ENCODE measurements around the gene FAM174B. TPM values are rescaled to one million over a fixed set of nuclear protein-coding genes. Genes with fewer than 3 reads are reported as not detected.

FAM174B gene
- total RNA-seq, 1 donor = 5.1 TPM

DNA sequence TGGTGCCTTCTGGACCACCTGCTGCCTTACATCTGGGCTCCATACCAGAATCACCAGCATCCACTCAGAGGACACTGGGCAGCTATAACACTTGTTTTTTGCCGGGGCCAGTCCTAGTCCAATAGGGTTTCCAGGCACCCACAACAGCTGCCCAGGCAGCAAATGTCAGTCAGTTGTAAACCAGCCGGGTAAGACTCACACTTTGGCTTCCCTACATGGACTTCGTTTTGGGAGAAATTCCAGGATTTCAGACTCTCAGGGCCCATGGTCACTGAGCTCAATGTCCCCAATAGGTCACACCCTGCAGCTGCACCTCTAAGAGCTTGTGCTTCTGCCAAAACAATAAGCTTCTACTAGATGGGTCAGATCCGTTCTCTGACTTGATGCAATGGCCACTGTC, 83.8 kb downstream of the FAM174B start:
- no peak for DNase-seq (ENCODE audit: insufficient read length, low spot score, missing footprints)

DNA sequence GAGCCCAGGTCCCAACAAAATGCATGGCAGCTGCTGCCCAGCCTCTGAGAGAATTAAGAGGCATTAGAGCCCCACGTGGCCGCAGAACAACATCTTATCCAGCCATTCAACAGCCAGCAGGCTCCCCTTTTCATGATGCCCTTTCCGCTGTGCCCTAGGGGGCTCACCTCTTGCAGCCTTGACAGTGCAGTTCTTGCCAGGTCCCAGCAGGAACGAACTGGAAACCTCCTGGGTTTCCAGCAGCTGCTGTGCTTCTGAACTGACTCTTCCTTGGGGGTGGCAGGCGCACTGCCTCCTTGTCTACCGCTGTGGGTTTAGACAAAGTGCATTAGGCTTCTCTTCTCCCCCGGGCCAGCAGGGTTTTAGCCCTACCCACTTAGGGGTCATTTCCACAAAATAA, 85.2 kb downstream of the FAM174B start:
- no peaks in the 10 kb centered on the region for H3K27me3 ChIP-seq (ENCODE audit: insufficient read depth, low read length)
- no peak overlapping the region for H3K4me3 ChIP-seq (ENCODE audit: insufficient read depth, low read length)
- no peak overlapping the region for H3K27ac ChIP-seq (ENCODE audit: low read depth, low read length)
- no peak overlapping the region for H3K4me2 ChIP-seq (ENCODE audit: insufficient read depth, low read length)
- no peaks in the 10 kb centered on the region for H3K36me3 ChIP-seq (ENCODE audit: insufficient read depth, low read length)
- no peaks in the 10 kb centered on the region for H3K4me1 ChIP-seq (ENCODE audit: insufficient read depth, low read length)
- no peaks in the 10 kb centered on the region for H3K9me3 ChIP-seq (ENCODE audit: low read depth, low read length)
- TF ChIP-seq, protein P1, sequence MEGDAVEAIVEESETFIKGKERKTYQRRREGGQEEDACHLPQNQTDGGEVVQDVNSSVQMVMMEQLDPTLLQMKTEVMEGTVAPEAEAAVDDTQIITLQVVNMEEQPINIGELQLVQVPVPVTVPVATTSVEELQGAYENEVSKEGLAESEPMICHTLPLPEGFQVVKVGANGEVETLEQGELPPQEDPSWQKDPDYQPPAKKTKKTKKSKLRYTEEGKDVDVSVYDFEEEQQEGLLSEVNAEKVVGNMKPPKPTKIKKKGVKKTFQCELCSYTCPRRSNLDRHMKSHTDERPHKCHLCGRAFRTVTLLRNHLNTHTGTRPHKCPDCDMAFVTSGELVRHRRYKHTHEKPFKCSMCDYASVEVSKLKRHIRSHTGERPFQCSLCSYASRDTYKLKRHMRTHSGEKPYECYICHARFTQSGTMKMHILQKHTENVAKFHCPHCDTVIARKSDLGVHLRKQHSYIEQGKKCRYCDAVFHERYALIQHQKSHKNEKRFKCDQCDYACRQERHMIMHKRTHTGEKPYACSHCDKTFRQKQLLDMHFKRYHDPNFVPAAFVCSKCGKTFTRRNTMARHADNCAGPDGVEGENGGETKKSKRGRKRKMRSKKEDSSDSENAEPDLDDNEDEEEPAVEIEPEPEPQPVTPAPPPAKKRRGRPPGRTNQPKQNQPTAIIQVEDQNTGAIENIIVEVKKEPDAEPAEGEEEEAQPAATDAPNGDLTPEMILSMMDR (IDR thresholded peaks at IDR 0.05; ENCODE audit: extremely low read depth, low read depth, low read length) = no peak
- DNase-seq (ENCODE audit: insufficient read length, low spot score, missing footprints) = no peak
- H3K79me2 ChIP-seq (ENCODE audit: insufficient read depth, low read length) = no peaks in the 10 kb centered on the region
- H2AFZ ChIP-seq (ENCODE audit: low read length) = no peak overlapping the region
- H4K20me1 ChIP-seq (ENCODE audit: insufficient read depth, low read length) = no peaks in the 10 kb centered on the region

More for the DNA sequence above, 83.8 kb downstream of the FAM174B start:
- no peaks in the 10 kb centered on the region for H3K9me3 ChIP-seq (ENCODE audit: low read depth, low read length)
- H3K27me3 ChIP-seq (ENCODE audit: insufficient read depth, low read length) = no peaks in the 10 kb centered on the region
- H3K36me3 ChIP-seq (ENCODE audit: insufficient read depth, low read length) = no peaks in the 10 kb centered on the region
- no peak overlapping the region for H2AFZ ChIP-seq (ENCODE audit: low read length)
- H3K27ac ChIP-seq (ENCODE audit: low read depth, low read length) = no peak overlapping the region
- no peaks in the 10 kb centered on the region for H4K20me1 ChIP-seq (ENCODE audit: insufficient read depth, low read length)
- no peaks in the 10 kb centered on the region for H3K79me2 ChIP-seq (ENCODE audit: insufficient read depth, low read length)
- TF ChIP-seq, protein P1 (IDR thresholded peaks at IDR 0.05; ENCODE audit: extremely low read depth, low read depth, low read length) = no peak
- no peak overlapping the region for H3K4me2 ChIP-seq (ENCODE audit: insufficient read depth, low read length)
- H3K4me1 ChIP-seq (ENCODE audit: insufficient read depth, low read length) = no peaks in the 10 kb centered on the region
- no peak overlapping the region for H3K4me3 ChIP-seq (ENCODE audit: insufficient read depth, low read length)

GRCh38 chr15:92569778-92570177, 85.8 kb downstream of the FAM174B start:
- Histone ChIP-seq H2AFZ (ENCODE audit: low read length) (no peak overlapping the region), H3K4me1 (ENCODE audit: insufficient read depth, low read length) (no peaks in the 10 kb centered on the region), H3K36me3 (ENCODE audit: insufficient read depth, low read length) (no peaks in the 10 kb centered on the region), H3K4me3 (ENCODE audit: insufficient read depth, low read length) (no peak overlapping the region), H3K4me2 (ENCODE audit: insufficient read depth, low read length) (no peak overlapping the region), H3K79me2 (ENCODE audit: insufficient read depth, low read length) (no peaks in the 10 kb centered on the region), H4K20me1 (ENCODE audit: insufficient read depth, low read length) (no peaks in the 10 kb centered on the region), H3K27ac (ENCODE audit: low read depth, low read length) (no peak overlapping the region), H3K27me3 (ENCODE audit: insufficient read depth, low read length) (no peaks in the 10 kb centered on the region), H3K9me3 (ENCODE audit: low read depth, low read length) (no peaks in the 10 kb centered on the region)
- no peak for DNase-seq (ENCODE audit: insufficient read length, low spot score, missing footprints)
- TF ChIP-seq, protein P1 (IDR thresholded peaks at IDR 0.05; ENCODE audit: extremely low read depth, low read depth, low read length) = no peak

Other genes starting within 250 kb of the FAM174B start
- 94.0 and 98.8 TPM in 2 replicates for gene CHD2, start 244.5 kb upstream of the FAM174B start, total RNA-seq

Data from osteoblast (primary cell).